IPS-NIHi11 (cell line): ENCODE results near the gene SUGP2.
"Not testable (repeated sequence)": the region's sequence is repeated elsewhere in the genome, so short reads cannot be mapped to it uniquely, and the experiment has no call there.

Experiments used
- DNase-seq: peaks from one replicate; pipeline ENCODE4 v3.0.0; 2012; ENCODE audit warnings: mixed read lengths, low spot score

The SUGP2 gene

GRCh38 chr19:18990128-18990708 lies 43.1 kb downstream of the SUGP2 start:
- no peak for DNase-seq

- DNase-seq = no peak
Measured at GRCh38 chr19:18989316-18989715, 44.0 kb downstream of the SUGP2 start.

- DNase-seq = no peak
Measured at GRCh38 chr19:18987456-18987855, 45.9 kb downstream of the SUGP2 start.

- no peak for DNase-seq
Measured at GRCh38 chr19:18985257-18985656, 48.1 kb downstream of the SUGP2 start.

- DNase-seq = no peak
Measured at GRCh38 chr19:18984251-18984650, 49.1 kb downstream of the SUGP2 start.

GRCh38 chr19:18982669-18983068 lies 50.6 kb downstream of the SUGP2 start:
- no peak for DNase-seq

GRCh38 chr19:18980432-18981020 lies 52.8 kb downstream of the SUGP2 start:
- no peak for DNase-seq

- DNase-seq = no peak
Measured at GRCh38 chr19:18978616-18979015, 54.7 kb downstream of the SUGP2 start.

- no peak for DNase-seq
Measured at GRCh38 chr19:18975869-18976268, 57.4 kb downstream of the SUGP2 start.

- DNase-seq = no peak
Measured at GRCh38 chr19:18975011-18975410, 58.3 kb downstream of the SUGP2 start.

- DNase-seq = no peak
Measured at GRCh38 chr19:18972851-18973250, 60.5 kb downstream of the SUGP2 start.

- DNase-seq = no peak
Measured at GRCh38 chr19:18972301-18972811, 61.0 kb downstream of the SUGP2 start.

- DNase-seq = no peak
Measured at GRCh38 chr19:18969931-18970659, 63.2 kb downstream of the SUGP2 start.

GRCh38 chr19:18967358-18968146 lies 65.8 kb downstream of the SUGP2 start:
- no peak for DNase-seq

- DNase-seq = peak; percentile 42
Measured at GRCh38 chr19:18966307-18966706, 67.0 kb downstream of the SUGP2 start.

GRCh38 chr19:18964121-18964520 lies 69.2 kb downstream of the SUGP2 start:
- DNase-seq = no peak

- DNase-seq = peak; percentile 99
Measured at GRCh38 chr19:18961767-18962620, 71.3 kb downstream of the SUGP2 start.

GRCh38 chr19:18960370-18960769 lies 72.9 kb downstream of the SUGP2 start:
- no peak for DNase-seq

- no peak for DNase-seq
Measured at GRCh38 chr19:18955042-18955441, 78.3 kb downstream of the SUGP2 start.

GRCh38 chr19:18954094-18954493 lies 79.2 kb downstream of the SUGP2 start:
- DNase-seq = no peak

- not testable (repeated sequence) for DNase-seq
Measured at GRCh38 chr19:18952364-18953003, 80.8 kb downstream of the SUGP2 start.
